GM21360 (cell line): ENCODE data around the gene RNF14.
"Not testable (repeated sequence)": the region's sequence is repeated elsewhere in the genome, so short reads cannot be mapped to it uniquely, and the experiment has no call there.

Experiments
- ATAC-seq: cut with Tn5 transposase; IDR thresholded peaks from one replicate; pipeline ENCODE4 v1.9.1; 2021; ENCODE audit warnings: mild to moderate bottlenecking, moderate library complexity; ENCODE audit not compliant: unreplicated experiment

RNF14 gene

DNA sequence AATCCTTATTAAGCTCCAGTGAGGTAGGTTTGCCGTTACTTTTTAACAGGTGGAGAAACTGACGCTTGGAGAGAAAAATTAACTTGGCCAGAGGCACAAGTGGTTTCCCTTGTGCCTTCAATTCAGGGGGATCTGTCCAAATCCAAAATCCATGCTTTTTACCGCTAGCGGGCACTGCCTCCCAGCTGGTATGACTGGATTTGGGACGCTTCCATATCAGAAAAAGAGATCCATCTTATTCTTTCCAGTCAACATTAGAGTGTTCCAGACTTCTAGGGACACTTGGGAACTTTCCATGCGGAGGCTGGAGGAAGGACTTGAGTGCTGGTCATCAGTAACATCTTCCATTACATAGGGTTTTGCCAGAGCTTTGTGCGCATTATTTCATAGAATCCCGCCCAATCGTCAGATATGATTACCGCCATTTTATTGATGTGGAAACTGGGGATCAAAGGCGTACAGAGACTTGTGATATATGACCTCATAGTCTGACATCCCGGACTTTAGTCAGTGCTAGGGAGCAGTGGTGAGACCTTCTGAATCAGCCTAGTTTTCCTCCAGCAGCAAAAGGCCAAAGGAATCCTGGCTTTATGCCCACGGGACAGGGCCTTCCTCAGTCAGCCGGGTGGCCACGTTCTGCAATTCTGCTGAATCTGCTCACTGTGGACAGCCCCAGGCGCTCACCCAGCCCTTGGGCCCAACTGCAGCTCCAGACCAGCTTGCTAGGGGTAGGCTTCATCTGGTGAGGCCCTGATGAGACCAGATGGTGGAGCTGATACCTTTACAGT lies 45.0 kb downstream of the RNF14 start:
- ATAC-seq: no peak

DNA sequence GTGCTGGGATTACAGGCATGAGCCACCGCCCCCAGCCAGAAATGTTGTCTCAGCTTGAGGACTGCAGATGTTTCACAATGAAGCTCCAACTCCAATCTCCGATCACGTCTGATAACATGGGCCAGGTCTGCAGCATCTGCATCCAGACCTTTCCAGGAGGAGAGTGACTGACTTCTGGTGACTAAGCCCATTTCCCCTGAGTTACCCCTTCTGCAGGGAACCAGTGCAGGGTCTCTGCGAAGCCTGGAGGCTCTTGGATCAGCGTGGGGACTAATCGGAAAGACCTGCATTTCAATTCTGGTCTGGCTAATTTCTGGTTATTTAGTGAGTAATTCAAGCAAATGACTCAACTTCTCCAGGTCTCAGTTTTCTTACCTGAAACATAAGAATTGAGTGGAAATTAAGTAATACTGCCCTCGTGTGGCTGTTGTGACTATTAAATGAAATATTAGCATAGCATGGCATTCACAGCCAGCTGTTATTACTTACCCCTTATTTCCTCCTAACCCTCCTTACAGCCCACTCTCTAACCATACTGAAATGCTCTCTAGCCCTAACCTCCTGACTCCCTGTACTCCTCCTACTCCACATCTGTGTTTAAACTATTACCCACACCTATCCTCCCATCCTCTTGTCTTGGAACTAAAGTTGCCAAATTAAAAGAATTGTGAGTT lies 46.1 kb downstream of the RNF14 start:
- peak; percentile 28 for ATAC-seq

DNA sequence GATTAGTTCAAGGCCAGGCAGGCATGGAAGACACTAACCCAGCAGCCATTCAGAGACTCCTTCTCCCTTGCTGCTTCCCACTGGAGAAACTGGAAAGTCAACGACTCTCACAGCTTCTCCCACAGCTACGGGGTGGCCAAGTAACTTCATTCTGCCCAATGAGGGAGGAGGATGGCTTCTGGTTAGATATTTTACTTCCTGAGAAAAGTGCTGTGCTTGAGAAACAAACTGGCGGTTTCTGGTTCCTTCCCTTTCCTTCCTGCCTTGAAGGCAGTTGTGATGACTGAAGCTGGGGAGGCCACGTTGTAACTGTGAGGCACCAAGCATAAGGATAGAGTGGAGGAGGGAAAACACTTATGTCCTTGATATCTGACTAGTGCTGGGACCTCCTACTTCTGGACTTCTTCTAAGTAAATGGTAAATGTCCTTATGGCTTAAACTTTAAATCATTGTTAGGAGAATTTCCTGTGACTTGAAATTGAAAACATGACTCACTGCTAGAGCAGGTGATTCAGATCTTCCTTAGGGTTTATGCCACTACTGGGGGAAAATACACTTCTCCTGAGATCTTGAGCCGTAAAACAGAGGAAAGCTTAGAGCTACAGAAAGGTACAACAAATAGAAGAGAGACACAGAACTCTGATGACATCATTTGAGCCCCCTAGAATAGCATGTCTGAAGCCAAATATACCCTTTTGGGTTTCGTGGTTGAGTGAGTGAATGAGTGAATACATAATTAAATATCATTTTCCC lies 47.1 kb downstream of the RNF14 start:
- ATAC-seq: no peak

DNA sequence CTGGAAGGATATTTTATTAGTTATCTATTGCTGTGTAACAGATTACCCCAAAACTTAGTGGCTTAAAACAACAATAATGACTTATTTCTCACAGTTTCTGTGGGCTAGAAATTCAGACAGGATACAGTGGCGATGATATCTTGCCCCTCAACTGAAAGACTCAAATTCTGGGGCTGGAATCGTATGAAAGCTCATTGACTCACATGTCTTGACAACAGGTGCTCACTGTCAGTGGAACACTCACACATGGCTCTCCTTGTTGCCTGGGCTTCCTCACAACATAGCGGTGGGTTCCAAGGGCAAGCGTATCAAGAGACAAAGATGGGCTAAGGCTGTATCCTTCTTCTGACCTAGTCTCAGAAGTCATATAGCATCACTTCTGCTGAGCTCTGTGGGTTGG lies 47.7 kb downstream of the RNF14 start:
- no peak for ATAC-seq

DNA sequence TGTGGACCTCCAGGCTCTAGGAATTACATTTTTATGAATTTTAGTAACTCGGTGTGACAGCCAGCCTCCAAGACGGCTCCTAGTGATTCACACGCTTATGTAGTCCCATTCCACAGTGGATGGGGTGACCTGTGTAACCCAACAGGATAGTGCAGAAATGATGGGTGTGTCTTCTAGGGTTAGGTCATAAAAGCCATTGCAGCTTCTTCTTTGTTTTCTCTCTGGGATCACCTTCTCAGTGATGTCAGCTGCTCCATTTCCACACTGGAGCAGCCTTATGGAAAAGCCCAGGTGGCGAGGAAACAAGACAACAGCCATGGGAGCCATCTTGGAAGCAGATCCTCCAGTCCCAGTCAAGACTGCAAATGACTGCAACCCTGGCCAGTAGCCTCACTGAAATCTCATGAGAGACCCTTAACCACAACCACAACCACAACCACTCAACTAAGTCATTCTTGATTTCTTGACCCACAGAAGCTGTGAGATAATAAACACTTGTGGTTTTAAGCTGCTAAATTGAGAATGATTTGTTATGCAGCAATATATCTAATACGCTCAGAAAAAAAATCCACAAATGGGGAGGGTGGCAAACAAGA lies 49.0 kb downstream of the RNF14 start:
- peak; percentile 35 for ATAC-seq

DNA sequence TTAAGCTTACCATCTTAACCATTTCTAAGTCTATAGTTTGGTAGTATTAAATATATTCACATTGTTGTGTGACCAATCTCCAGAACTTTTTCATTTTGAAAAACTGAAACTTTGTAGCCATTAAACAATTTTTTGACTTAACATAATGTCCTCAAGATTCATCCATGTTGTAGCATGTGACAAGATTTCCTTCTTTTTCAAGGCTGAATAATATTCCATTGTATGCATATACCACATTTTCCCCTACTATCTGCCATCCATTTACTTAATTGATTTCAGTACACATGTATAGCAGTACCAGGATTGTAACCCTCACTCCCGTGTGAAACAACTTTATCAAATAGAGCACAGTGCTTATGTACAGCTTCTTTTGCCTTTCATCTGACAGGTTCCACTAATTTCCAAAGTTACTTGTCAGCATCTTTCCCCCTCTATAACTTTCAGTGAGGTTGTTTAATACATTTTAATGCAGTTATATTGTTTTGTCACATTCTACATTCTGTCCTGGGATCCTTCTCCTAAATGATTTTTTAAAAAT lies 51.3 kb downstream of the RNF14 start:
- no peak for ATAC-seq

DNA sequence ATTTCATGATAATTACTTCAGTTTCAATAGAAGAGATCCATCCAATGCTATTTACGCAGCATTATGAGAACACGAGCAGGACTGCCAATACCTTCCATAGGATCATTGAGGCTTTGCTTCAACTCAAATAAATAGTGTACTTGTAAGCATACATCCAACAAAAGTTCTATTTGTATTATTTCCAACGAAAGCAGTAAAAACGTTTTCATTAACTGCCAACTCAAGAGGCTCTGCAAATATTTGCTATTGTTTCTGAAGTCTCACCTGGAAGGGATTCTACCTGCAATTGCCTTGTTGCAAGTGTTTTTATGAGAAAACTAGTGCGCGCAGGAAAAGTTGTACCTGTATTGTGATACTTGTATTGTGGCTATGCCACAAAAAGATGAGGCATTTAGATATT lies 54.9 kb downstream of the RNF14 start:
- no peak for ATAC-seq

DNA sequence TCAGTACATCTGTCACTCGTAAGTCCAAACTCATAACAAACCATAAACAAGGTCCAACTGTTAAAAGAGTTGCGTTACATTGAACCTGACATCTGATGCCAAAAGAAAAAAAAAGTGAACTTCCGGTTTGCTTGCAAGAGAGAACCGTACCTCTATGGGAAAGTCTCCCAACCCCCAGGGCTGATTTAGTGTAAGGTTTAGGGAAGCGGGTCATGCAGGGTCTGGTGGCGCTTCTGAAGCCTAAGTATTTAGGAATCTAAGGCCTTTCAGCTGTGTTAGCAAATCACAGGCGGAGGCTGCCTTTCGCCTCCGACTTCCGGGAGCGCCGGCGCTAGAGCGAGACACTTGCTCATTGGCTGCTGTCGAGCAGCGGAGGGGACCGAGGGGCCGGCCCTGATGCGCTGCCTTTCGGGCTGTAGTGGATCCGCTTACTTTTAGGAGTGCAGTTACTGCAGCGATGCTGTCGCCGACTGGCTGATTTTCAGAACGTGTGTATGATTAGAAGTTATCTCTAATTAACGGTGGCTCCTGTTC lies 55.9 kb downstream of the RNF14 start:
- peak; percentile 100 for ATAC-seq

DNA sequence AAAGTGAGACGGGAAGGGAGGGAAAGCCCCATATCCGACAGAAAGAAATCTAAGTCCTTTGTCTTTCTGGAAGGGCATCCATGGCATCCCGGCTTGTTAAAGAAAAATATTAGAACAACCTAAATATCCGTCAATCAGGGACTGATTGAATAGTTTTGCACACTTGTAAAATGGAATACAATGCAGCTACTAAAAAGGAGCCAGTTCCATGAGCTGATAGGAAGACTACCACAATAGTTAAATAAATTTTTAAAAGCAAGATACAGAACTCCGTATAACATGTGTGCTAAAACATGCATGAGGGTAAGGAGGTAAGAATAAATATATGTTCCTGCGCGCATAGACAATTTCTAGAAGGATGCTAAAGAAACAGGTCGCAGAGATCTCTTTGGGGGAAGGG lies 56.7 kb downstream of the RNF14 start:
- ATAC-seq: no peak

DNA sequence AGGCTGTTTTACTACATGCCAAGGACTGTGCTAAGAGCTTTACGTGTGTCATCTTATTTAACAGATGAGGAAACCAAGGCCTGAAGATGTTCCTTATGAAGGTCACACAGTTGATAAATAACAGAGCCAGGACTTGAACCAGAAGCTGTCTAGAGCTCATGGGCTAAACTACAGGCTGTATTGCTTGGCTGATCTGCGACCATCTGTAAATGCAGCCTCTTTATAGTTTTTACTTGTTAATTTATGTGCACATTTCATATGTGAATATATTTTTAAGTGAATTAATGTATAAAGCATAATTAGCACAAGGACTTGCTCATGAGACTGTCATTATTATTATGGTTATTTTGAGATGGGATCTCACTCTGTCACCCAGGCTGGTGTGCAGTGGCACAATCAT lies 63.2 kb downstream of the RNF14 start:
- no peak for ATAC-seq

DNA sequence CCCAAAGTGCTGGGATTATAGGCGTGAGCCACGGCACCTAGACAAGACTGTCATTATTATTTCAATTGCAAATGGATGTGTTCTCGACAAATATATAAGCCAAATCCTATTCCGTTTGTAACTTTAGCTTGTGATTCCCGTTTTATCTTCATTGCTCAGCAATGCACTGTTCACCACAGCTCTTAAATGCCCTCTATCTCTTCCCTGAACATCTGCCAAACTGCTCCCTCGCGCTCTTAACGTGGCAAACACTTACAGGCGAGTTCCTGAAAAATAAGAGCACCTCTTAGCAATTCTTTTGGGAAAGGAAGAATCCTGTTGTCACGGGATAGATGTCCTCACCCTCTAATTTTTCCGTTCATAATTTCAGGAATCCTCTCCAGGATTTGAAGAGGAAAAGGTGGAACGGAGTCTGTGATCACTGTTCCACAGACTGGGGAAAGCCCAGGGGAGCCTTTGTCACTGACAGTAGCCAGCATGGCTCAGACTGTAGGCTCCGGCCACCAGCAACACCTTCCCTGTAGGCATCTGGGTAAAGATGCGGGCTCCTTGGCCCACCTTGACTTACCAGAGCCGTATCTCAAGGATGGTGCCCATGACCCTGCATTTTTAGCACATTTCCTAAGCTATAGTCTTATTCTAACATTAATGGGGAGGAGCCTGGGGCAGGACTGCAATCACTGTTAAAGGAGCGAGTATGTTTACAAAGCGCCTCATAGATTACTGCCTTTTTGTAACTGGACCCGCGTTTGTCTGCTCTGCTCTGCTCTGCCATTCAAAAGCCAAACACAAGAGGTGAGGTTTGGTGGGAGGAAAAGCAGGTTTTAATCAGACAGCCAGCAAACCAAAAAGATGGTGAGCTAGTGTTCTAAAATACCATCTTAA lies 64.1 kb downstream of the RNF14 start:
- no peak for ATAC-seq

DNA sequence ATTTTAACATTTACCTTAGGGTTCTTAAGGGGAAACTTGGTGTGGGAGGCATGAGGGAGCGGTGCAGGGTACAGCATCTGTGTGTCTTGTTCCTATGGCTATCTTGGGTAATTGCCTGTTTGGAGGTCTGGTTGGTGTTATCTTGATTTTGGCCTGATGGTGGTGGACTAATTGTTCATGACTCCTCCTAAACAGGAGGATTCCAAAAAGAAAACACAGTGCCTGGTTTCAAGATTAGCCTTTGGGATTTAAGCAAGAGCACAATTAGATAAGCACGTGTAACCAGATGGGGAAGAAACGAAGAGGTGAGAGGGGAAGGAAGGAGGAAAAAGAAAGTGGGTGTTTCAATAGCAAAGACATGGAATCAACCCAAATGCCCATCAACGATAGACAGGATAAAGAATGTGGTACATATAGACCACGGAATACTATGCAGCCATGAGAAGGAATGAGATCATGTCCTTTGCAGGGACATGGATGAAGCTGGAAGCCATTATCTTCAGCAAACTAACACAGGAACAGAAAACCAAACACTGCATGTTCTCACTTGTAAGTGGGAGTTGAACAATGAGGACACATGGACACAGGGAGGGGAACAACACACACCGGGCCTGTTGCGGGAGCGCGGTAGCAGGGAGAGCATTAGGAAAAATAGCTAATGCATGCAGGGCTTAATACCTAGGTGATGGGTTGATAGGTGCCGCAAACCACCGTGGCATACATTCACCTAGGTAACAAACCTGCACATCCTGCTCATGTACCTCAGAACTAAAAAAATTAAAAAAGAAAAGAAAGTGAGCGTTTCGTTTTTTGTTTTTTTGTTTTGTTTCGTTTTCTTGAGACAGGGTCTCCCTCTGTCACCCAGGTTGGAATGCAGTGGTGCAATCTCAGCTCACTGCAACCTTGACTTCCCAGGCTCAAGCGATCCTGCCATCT lies 65.0 kb downstream of the RNF14 start:
- not testable (repeated sequence) for ATAC-seq

DNA sequence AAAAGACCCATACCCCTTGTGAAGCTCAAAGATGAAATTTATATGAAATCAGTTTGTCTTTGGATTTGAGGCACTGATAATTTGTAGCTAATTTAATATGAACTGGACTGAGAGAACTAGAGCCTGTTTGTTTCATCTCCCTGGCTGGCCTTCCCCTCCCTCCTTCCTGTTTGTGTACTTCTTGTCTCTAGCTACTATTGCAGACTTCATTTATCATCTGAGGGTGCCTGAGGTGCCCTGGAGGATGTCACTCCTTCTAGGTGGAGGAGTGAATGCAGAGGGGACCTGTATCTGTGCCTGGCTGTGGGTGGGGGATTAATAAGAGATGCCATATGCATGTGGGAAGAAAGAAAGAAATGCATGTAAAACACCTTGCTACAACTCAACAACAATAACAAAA lies 66.1 kb downstream of the RNF14 start:
- ATAC-seq: no peak

DNA sequence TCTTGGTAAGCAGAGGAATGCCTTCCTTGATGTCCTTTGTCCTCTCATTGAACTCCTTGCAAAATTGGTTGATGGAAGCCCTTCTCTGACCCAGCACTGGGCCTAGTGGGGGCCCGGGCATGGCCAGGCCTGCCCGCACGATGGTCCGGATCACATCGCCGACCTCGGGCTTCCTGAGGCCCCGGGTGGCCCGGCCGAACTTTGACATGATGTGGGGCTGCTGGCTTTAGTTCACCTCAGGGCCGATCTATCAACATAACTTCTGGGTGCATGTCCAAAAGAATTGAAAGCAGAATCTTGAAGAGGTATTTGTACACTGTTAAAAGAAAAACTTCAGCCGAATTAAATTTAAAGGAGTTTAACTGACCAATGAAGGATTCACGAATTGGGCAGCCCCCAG lies 68.0 kb downstream of the RNF14 start:
- ATAC-seq: no peak

DNA sequence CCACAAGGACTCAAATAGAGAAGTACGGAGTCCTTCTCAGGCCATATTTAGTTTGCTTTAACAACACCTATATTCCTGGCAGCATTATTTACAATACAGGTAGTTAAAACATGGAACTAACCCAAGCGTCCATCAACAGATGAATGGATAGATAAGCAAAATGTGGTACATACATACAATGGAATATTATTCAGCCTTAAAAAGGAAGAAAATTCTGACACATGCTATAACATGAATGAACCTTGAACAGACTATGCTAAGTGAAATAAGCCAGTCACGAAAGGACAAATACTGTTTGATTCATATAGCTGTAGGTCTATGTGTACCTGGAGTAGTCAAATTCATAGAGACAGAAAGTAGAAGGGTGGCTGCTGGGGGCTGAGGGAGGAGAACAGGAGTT lies 68.7 kb downstream of the RNF14 start:
- ATAC-seq: not testable (repeated sequence)

DNA sequence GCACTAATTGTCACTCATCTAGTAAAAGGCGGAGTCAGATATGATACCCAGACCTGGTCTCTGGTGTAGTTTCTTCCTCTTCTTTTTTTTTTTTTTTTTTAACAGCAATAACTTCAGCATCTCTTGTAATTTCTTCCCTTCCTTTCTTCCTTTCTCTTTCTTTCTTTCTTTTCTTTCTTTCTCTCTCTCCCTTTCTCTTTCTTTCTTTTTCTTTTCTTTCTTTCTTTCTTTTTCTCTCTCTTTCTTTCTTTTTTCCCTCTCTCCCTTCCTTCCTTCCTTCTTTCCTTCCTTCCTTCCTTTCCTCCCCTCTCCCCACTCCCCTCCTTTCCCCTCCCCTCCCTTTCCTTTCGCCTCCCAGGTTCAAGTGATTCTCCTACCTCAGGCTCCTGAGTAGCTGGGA lies 69.8 kb downstream of the RNF14 start:
- ATAC-seq: no peak
